HEK293T (cell line): Measurements from ENCODE around the gene ELMOD3.

Experiments
- BHLHE40 ChIP-seq: fragments of 450-650 bp; IDR thresholded peaks from 2 replicates; pipeline ENCODE4 v1.6.1; 2016; ENCODE audit warnings: mild to moderate bottlenecking, moderate library complexity, borderline replicate concordance
- CTBP1 ChIP-seq: fragments of 450-650 bp; IDR thresholded peaks from 2 replicates; pipeline ENCODE4 v1.6.1; 2016; ENCODE audit warnings: borderline replicate concordance
- ELF4 ChIP-seq: fragments of 450-650 bp; IDR thresholded peaks from 2 replicates; pipeline ENCODE4 v1.6.1; 2017; ENCODE audit warnings: antibody characterized with exemption
- FOXM1 ChIP-seq: fragments of 450-650 bp; IDR thresholded peaks from 2 replicates; pipeline ENCODE4 v1.6.1; 2017; ENCODE audit warnings: mild to moderate bottlenecking, borderline replicate concordance
- HDGF ChIP-seq: fragments of 450-650 bp; IDR thresholded peaks from 2 replicates; pipeline ENCODE4 v1.6.1; 2017; ENCODE audit warnings: antibody characterized with exemption, borderline replicate concordance
- L3MBTL2 ChIP-seq: fragments of 450-650 bp; conservative IDR thresholded peaks from 2 replicates; pipeline ENCODE4 v1.6.1; 2016; ENCODE audit warnings: mild to moderate bottlenecking
- SUZ12 ChIP-seq: fragments of 450-650 bp; IDR thresholded peaks from 2 replicates; pipeline ENCODE4 v1.6.1; 2016; ENCODE audit warnings: mild to moderate bottlenecking
- TARDBP ChIP-seq: fragments of 450-650 bp; IDR thresholded peaks from 2 replicates; pipeline ENCODE4 v1.6.1; 2016
- ZNF384 ChIP-seq: fragments of 450-650 bp; IDR thresholded peaks from 2 replicates; pipeline ENCODE4 v1.6.1; 2016

GRCh38 chr2:85334928-85335327 is 19.6 kb upstream of the ELMOD3 start:
- no peak for TF ChIP-seq BHLHE40
- no peak for TF ChIP-seq L3MBTL2
- TF ChIP-seq FOXM1 = no peak
- no peak for TF ChIP-seq TARDBP
- no peak for TF ChIP-seq ZNF384
- TF ChIP-seq HDGF = no peak
- no peak for TF ChIP-seq CTBP1
- TF ChIP-seq ELF4 = no peak
- TF ChIP-seq SUZ12 = no peak
